Smooth muscle cell (in vitro differentiated cells): ENCODE data around the gene RER1. TPM values are rescaled to one million over a fixed set of nuclear protein-coding genes. Genes with fewer than 3 reads are reported as not detected.
"Not testable (repeated sequence)": the region's sequence is repeated elsewhere in the genome, so short reads cannot be mapped to it uniquely, and the experiment has no call there.

Experiments used
- DNase-seq: peaks from one replicate; lab custom pipeline; 2025; ENCODE audit not compliant: unreplicated experiment; lab: John Stamatoyannopoulos, UW
- H2AFZ ChIP-seq: fragments of 200-600 bp; sonication (generic); 2 replicates; pipeline ENCODE4 v1.6.0; 2016; ENCODE audit warnings: antibody characterized with exemption, low read depth, mild to moderate bottlenecking
- H3F3A ChIP-seq: fragments of 200-600 bp; sonication (generic); 2 replicates; pipeline ENCODE4 v1.6.0; 2017; ENCODE audit warnings: antibody characterized with exemption, low read depth
- H3K27ac ChIP-seq: fragments of 200-600 bp; sonication (generic); 2 replicates; pipeline ENCODE4 v1.5.1; 2016; ENCODE audit warnings: low read depth, mild to moderate bottlenecking
- H3K27me3 ChIP-seq: fragments of 200-600 bp; sonication (generic); 2 replicates; pipeline ENCODE4 v1.6.1; 2016; ENCODE audit warnings: low read depth, mild to moderate bottlenecking
- H3K36me3 ChIP-seq: fragments of 200-600 bp; sonication (generic); 2 replicates; pipeline ENCODE4 v1.5.1; 2016; ENCODE audit warnings: low read depth
- H3K4me1 ChIP-seq: fragments of 200-600 bp; sonication (generic); 2 replicates; pipeline ENCODE4 v1.5.1; 2016; ENCODE audit warnings: low read depth
- H3K4me2 ChIP-seq: fragments of 200-600 bp; sonication (generic); 2 replicates; pipeline ENCODE4 v1.6.0; 2016; ENCODE audit warnings: mild to moderate bottlenecking
- H3K4me3 ChIP-seq: fragments of 200-600 bp; sonication (generic); 2 replicates; pipeline ENCODE4 v1.5.1; 2016; ENCODE audit warnings: mild to moderate bottlenecking
- H3K79me2 ChIP-seq: fragments of 200-600 bp; sonication (generic); 2 replicates; pipeline ENCODE4 v1.6.0; 2016; ENCODE audit warnings: low read depth, mild to moderate bottlenecking
- H3K9ac ChIP-seq: fragments of 200-600 bp; sonication (generic); 2 replicates; pipeline ENCODE4 v1.6.0; 2016; ENCODE audit warnings: low read depth
- H3K9me3 ChIP-seq: fragments of 200-600 bp; sonication (generic); replicated peaks from 2 replicates; pipeline ENCODE4 v1.5.1; 2016; ENCODE audit warnings: low read depth
- H4K20me1 ChIP-seq: fragments of 200-600 bp; sonication (generic); 2 replicates; pipeline ENCODE4 v1.6.0; 2016; ENCODE audit warnings: low read depth
- CTCF ChIP-seq: fragments of 200-600 bp; sonication (generic); IDR thresholded peaks from 2 replicates; pipeline ENCODE4 v1.5.1; 2017; ENCODE audit warnings: borderline replicate concordance, mild to moderate bottlenecking, antibody characterized with exemption; ENCODE audit not compliant: insufficient read depth, poor library complexity, severe bottlenecking
- WGBS: methylation state at CpG from one replicate; pipeline ENCODE4 v1.1.7; 2016; ENCODE audit warnings: low lambda C conversion rate; 5-methylcytosine and 5-hydroxymethylcytosine counted together
- polyA plus RNA-seq: library from polyadenylated mRNA; unstranded; fragments of >200 nt; fragmentation: Nextera tagmentation; extraction: Ambion mirVana; gene quantifications from 2 replicates; pipeline ENCODE4 v1.2.1, GENCODE V29; 2016
- total RNA-seq: library from RNA; depleted of rRNA; stranded (reverse); fragments of >200 nt; gene quantifications from 2 replicates; pipeline ENCODE4 v1.2.3, GENCODE V29; 2014

Gene RER1
- total and polyA plus RNA-seq, 2 experiments from 2014 or later: 101 to 269 TPM

DNA sequence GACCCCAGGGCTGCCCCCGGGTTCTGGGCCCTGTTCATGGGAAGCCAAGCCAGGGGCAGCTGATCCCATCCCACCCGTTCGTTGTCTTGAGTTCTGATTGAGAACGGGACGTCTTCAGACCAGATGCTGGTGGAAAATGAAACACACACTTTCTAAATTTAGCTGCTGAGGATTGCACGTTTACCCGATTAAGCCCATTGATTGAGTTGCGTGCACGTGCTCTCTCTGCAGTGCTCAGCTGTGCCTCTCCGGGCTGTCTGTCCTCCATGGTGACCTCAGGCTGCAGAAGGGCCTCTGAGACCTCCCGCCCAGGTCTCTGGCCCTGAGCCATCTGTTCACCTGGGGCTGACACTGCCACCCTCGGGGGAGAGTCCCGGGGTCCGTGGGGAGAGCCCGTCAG lies 47.7 kb downstream of the RER1 start:
- H3K9me3 ChIP-seq: no peaks in the 10 kb centered on the region
- WGBS: 94% methylated on average over 15 of the region's 15 CpGs
- H3K27me3 ChIP-seq: peaks cover 37% of the 10 kb centered on the region
- H3K4me3 ChIP-seq: no peak overlapping the region
- no peaks in the 10 kb centered on the region for H3K79me2 ChIP-seq
- no peak for TF ChIP-seq CTCF
- H3K4me2 ChIP-seq: no peak overlapping the region
- H3K9ac ChIP-seq: no peak overlapping the region
- H3K36me3 ChIP-seq: no peaks in the 10 kb centered on the region
- no peaks in the 10 kb centered on the region for H4K20me1 ChIP-seq
- no peak overlapping the region for H3K27ac ChIP-seq
- peaks cover 3% of the 10 kb centered on the region for H3K4me1 ChIP-seq
- no peak for DNase-seq
- no peak overlapping the region for H2AFZ ChIP-seq
- H3F3A ChIP-seq: no peaks in the 10 kb centered on the region

- not testable (repeated sequence) for H3K4me1 ChIP-seq, H3K9me3 ChIP-seq, H3K4me2 ChIP-seq, H2AFZ ChIP-seq, H4K20me1 ChIP-seq, H3K4me3 ChIP-seq, H3K27ac ChIP-seq, H3K36me3 ChIP-seq, DNase-seq, H3K9ac ChIP-seq, H3F3A ChIP-seq, H3K79me2 ChIP-seq
- 94% methylated on average over 23 of the region's 23 CpGs for WGBS
- H3K27me3 ChIP-seq: peaks cover 43% of the 10 kb centered on the region
Measured at GRCh38 chr1:2440346-2440745, 48.7 kb downstream of the RER1 start.

- peaks cover 4% of the 10 kb centered on the region for H3K4me1 ChIP-seq
- H3K9me3 ChIP-seq: no peaks in the 10 kb centered on the region
- H3F3A ChIP-seq: no peaks in the 10 kb centered on the region
- H2AFZ ChIP-seq: no peak overlapping the region
- H3K27ac ChIP-seq: no peak overlapping the region
- no peak overlapping the region for H3K4me2 ChIP-seq
- H3K36me3 ChIP-seq: no peaks in the 10 kb centered on the region
- no peaks in the 10 kb centered on the region for H3K79me2 ChIP-seq
- no peak for DNase-seq
- H3K27me3 ChIP-seq: peaks cover 39% of the 10 kb centered on the region
- WGBS: 85% methylated on average over 13 of the region's 13 CpGs
- H4K20me1 ChIP-seq: no peaks in the 10 kb centered on the region
- H3K4me3 ChIP-seq: no peak overlapping the region
- no peak overlapping the region for H3K9ac ChIP-seq
- no peak for TF ChIP-seq CTCF
Measured at GRCh38 chr1:2441746-2442145, 50.1 kb downstream of the RER1 start.

GRCh38 chr1:2442661-2443060 lies 51.0 kb downstream of the RER1 start:
- Histone ChIP-seq H2AFZ (no peak overlapping the region), H3K4me2 (no peak overlapping the region), H3K27me3 (peaks cover 39% of the 10 kb centered on the region), H4K20me1 (no peaks in the 10 kb centered on the region), H3K27ac (no peak overlapping the region), H3K9ac (no peak overlapping the region), H3K4me1 (peaks cover 14% of the 10 kb centered on the region), H3K4me3 (no peak overlapping the region), H3K79me2 (no peaks in the 10 kb centered on the region), H3F3A (no peaks in the 10 kb centered on the region), H3K9me3 (no peaks in the 10 kb centered on the region), H3K36me3 (no peaks in the 10 kb centered on the region)
- WGBS: 85% methylated on average over 6 of the region's 6 CpGs
- no peak for TF ChIP-seq CTCF
- no peak for DNase-seq
